Measurements from ENCODE around the gene DNAL4.

Gene DNAL4

GRCh38 chr22:38832005-38832978, 38.3 kb upstream of the DNAL4 start:
- H3K27me3 ChIP-seq (ENCODE audit: low read depth, low read length) = peaks cover 7% of the 10 kb centered on the region
- H2AFZ ChIP-seq (ENCODE audit: low read depth, low read length) = no peak overlapping the region
- no peaks in the 10 kb centered on the region for H4K20me1 ChIP-seq (ENCODE audit: insufficient read depth, low read length)
- H3K36me3 ChIP-seq (replicated peaks; ENCODE audit: low read depth, low read length) = no peaks in the 10 kb centered on the region
- no peak overlapping the region for H3K4me2 ChIP-seq (ENCODE audit: low read length)
- no peaks in the 10 kb centered on the region for H3K79me2 ChIP-seq (ENCODE audit: low read length)
- no peak overlapping the region for H3K9ac ChIP-seq (ENCODE audit: low read length)
- no peaks in the 10 kb centered on the region for H3K4me1 ChIP-seq (ENCODE audit: low read length)
- no peak overlapping the region for H3K4me3 ChIP-seq (ENCODE audit: low read length)
- TF ChIP-seq EZH2phosphoT487 (IDR thresholded peaks at IDR 0.05; ENCODE audit: low read depth) = no peak
- TF ChIP-seq CTCF (IDR thresholded peaks at IDR 0.05; ENCODE audit: low read depth, low read length) = no peak
- H3K9me3 ChIP-seq (ENCODE audit: insufficient read depth, low read length) = no peaks in the 10 kb centered on the region
- no peak overlapping the region for H3K27ac ChIP-seq (ENCODE audit: low read length)

GRCh38 chr22:38831166-38831945, 37.4 kb upstream of the DNAL4 start:
- H3K79me2 ChIP-seq (ENCODE audit: low read length) = no peaks in the 10 kb centered on the region
- no peak overlapping the region for H2AFZ ChIP-seq (ENCODE audit: low read depth, low read length)
- H4K20me1 ChIP-seq (ENCODE audit: insufficient read depth, low read length) = no peaks in the 10 kb centered on the region
- no peak overlapping the region for H3K27ac ChIP-seq (ENCODE audit: low read length)
- H3K9ac ChIP-seq (ENCODE audit: low read length) = no peak overlapping the region
- peaks cover 5% of the 10 kb centered on the region for H3K27me3 ChIP-seq (ENCODE audit: low read depth, low read length)
- no peaks in the 10 kb centered on the region for H3K9me3 ChIP-seq (ENCODE audit: insufficient read depth, low read length)
- no peak overlapping the region for H3K4me2 ChIP-seq (ENCODE audit: low read length)
- no peaks in the 10 kb centered on the region for H3K4me1 ChIP-seq (ENCODE audit: low read length)
- TF ChIP-seq EZH2phosphoT487 (IDR thresholded peaks at IDR 0.05; ENCODE audit: low read depth) = no peak
- TF ChIP-seq CTCF (IDR thresholded peaks at IDR 0.05; ENCODE audit: low read depth, low read length) = no peak
- no peak overlapping the region for H3K4me3 ChIP-seq (ENCODE audit: low read length)
- H3K36me3 ChIP-seq (replicated peaks; ENCODE audit: low read depth, low read length) = no peaks in the 10 kb centered on the region

- H3K4me2 ChIP-seq (ENCODE audit: low read length) = no peak overlapping the region
These were observed 36.8 kb upstream of the DNAL4 start for GRCh38 chr22:38830845-38831108.

More at GRCh38 chr22:38830845-38831108, 36.8 kb upstream of the DNAL4 start:
- TF ChIP-seq CTCF (IDR thresholded peaks at IDR 0.05; ENCODE audit: low read depth, low read length) (no peak), EZH2phosphoT487 (IDR thresholded peaks at IDR 0.05; ENCODE audit: low read depth) (no peak)
- H2AFZ ChIP-seq (ENCODE audit: low read depth, low read length) = no peak overlapping the region
- no peak overlapping the region for H3K4me3 ChIP-seq (ENCODE audit: low read length)
- no peak overlapping the region for H3K9ac ChIP-seq (ENCODE audit: low read length)
- no peaks in the 10 kb centered on the region for H4K20me1 ChIP-seq (ENCODE audit: insufficient read depth, low read length)
- H3K36me3 ChIP-seq (replicated peaks; ENCODE audit: low read depth, low read length) = no peaks in the 10 kb centered on the region
- no peak overlapping the region for H3K27ac ChIP-seq (ENCODE audit: low read length)
- H3K4me1 ChIP-seq (ENCODE audit: low read length) = no peaks in the 10 kb centered on the region
- peaks cover 5% of the 10 kb centered on the region for H3K27me3 ChIP-seq (ENCODE audit: low read depth, low read length)
- no peaks in the 10 kb centered on the region for H3K79me2 ChIP-seq (ENCODE audit: low read length)
- H3K9me3 ChIP-seq (ENCODE audit: insufficient read depth, low read length) = no peaks in the 10 kb centered on the region

Measured in OCI-LY3 (cell line).